ENCODE measurements around the gene ENOX1. TPM values are rescaled to one million over a fixed set of nuclear protein-coding genes. Genes with fewer than 3 reads are reported as not detected.

Gene ENOX1
- polyA plus RNA-seq, 2 of the 4 experiments (the other 2 are of a cell fraction), result 0.28 to 0.41 TPM

DNA sequence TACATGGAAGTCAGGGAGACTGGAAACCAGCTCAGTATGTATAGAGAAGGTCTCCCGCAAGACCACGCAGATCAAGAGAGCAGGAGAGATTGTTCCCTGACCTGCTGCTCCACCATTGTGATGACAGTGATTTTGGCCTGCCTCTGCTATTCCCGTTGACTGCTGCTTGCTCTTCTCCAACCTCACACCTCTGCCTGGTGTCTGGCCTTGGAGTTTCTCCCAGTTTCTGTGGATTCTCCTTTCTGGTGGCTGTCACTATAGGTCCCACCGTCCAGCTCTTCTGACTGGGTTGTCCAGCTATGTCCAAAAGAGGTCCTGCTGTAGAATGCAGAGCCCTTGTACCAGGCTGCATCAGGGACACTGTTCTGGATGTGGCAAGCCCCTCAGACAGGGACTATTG is 591.7 kb downstream of the ENOX1 start:
- no peak for TF ChIP-seq RAD21 (conservative IDR thresholded peaks at IDR 0.05 in 1 of 2, IDR thresholded peaks at IDR 0.05 in 1 of 2)
- no peak for TF ChIP-seq MAZ (IDR thresholded peaks at IDR 0.05; ENCODE audit: borderline replicate concordance, low read depth, low read length)
- no peak for TF ChIP-seq USF2 (IDR thresholded peaks at IDR 0.05)
- ATAC-seq (no peak), DNase-seq (ENCODE audit: low read depth in 1 of 2, low spot score in 1 of 2) (no peak), FAIRE-seq (no peak)
- 69% methylated on average over 3 of the region's 4 CpGs for WGBS (ENCODE audit: missing lambda C conversion rate)
- Histone ChIP-seq H3K4me3 (no peak overlapping the region), H3K4me2 (no peak overlapping the region), H3K4me1 (no peaks in the 10 kb centered on the region), H3K27ac (no peak overlapping the region), H3K9me3 (no peaks in the 10 kb centered on the region)
- POLR2A ChIA-PET, result no interaction called here
- CTCF ChIA-PET, result no interaction called here

- H3K4me2 ChIP-seq, result no peak overlapping the region
- H3K4me3 ChIP-seq, result no peak overlapping the region
- DNase-seq (ENCODE audit: low read depth in 1 of 2, low spot score in 1 of 2) (no peak), FAIRE-seq (no peak), ATAC-seq (no peak)
- ChIA-PET POLR2A (no interaction called here), CTCF (no interaction called here)
- H3K27ac ChIP-seq, result no peak overlapping the region
- TF ChIP-seq, protein P1, sequence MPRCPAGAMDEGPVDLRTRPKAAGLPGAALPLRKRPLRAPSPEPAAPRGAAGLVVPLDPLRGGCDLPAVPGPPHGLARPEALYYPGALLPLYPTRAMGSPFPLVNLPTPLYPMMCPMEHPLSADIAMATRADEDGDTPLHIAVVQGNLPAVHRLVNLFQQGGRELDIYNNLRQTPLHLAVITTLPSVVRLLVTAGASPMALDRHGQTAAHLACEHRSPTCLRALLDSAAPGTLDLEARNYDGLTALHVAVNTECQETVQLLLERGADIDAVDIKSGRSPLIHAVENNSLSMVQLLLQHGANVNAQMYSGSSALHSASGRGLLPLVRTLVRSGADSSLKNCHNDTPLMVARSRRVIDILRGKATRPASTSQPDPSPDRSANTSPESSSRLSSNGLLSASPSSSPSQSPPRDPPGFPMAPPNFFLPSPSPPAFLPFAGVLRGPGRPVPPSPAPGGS (IDR thresholded peaks at IDR 0.05), result no peak
- TF ChIP-seq TP53 (CRISPR knock-in tag; IDR thresholded peaks at IDR 0.05) (no peak), HOXB5 (CRISPR knock-in tag; IDR thresholded peaks at IDR 0.05) (no peak)
- H3K9me3 ChIP-seq, result no peaks in the 10 kb centered on the region
- H3K4me1 ChIP-seq, result no peaks in the 10 kb centered on the region
- WGBS (ENCODE audit: missing lambda C conversion rate), result 80% methylated on average over 14 of the region's 14 CpGs
These were observed 592.9 kb downstream of the ENOX1 start for GRCh38 chr13:43193789-43194420.

GRCh38 chr13:43191546-43191945 is 595.2 kb downstream of the ENOX1 start:
- Histone ChIP-seq H3K27ac (no peak overlapping the region), H3K4me2 (no peak overlapping the region), H3K4me3 (no peak overlapping the region), H3K9me3 (no peaks in the 10 kb centered on the region), H3K4me1 (no peaks in the 10 kb centered on the region)
- whole genome bisulfite sequencing (ENCODE audit: missing lambda C conversion rate), result 80% methylated on average over 1 of the region's 1 CpG
- ATAC-seq (no peak), FAIRE-seq (no peak), DNase-seq (ENCODE audit: low read depth in 1 of 2, low spot score in 1 of 2) (no peak)
- CTCF ChIA-PET, result no interaction called here
- POLR2A ChIA-PET, result interaction anchor here (0.6 kb wide), 1 partner anchor 10 kb away, joined by 5 read pairs; no protein-coding TSS in a partner anchor
- TF ChIP-seq ZFP36 (IDR thresholded peaks at IDR 0.05; ENCODE audit: borderline replicate concordance, partially characterized antibody), result no peak
- TF ChIP-seq GATA3 (IDR thresholded peaks at IDR 0.05; ENCODE audit: borderline replicate concordance), result no peak
- no peak for TF ChIP-seq NPAS2 (CRISPR knock-in tag; IDR thresholded peaks at IDR 0.05; ENCODE audit: borderline replicate concordance)
- no peak for TF ChIP-seq CEBPB (IDR thresholded peaks at IDR 0.05)
- TF ChIP-seq FOSL2 (IDR thresholded peaks at IDR 0.05), result no peak
- TF ChIP-seq FOSL2 (CRISPR knock-in tag; IDR thresholded peaks at IDR 0.05), result no peak
- no peak for TF ChIP-seq FOXS1 (CRISPR knock-in tag; IDR thresholded peaks at IDR 0.05)
- no peak for TF ChIP-seq TFCP2L1 (CRISPR knock-in tag; IDR thresholded peaks at IDR 0.05)

GRCh38 chr13:43185226-43185625 is 601.5 kb downstream of the ENOX1 start:
- DNase-seq (ENCODE audit: low read depth in 1 of 2, low spot score in 1 of 2), result no peak
- Histone ChIP-seq H3K4me3 (no peak overlapping the region), H3K9me3 (no peaks in the 10 kb centered on the region), H3K4me2 (no peak overlapping the region), H3K27ac (no peak overlapping the region), H3K4me1 (no peaks in the 10 kb centered on the region)
- WGBS (ENCODE audit: missing lambda C conversion rate), result 28% methylated on average over 2 of the region's 2 CpGs
- FAIRE-seq, result no peak
- CTCF ChIA-PET, result no interaction called here
- POLR2A ChIA-PET, result no interaction called here
- no peak for ATAC-seq
- TF ChIP-seq, protein P2, sequence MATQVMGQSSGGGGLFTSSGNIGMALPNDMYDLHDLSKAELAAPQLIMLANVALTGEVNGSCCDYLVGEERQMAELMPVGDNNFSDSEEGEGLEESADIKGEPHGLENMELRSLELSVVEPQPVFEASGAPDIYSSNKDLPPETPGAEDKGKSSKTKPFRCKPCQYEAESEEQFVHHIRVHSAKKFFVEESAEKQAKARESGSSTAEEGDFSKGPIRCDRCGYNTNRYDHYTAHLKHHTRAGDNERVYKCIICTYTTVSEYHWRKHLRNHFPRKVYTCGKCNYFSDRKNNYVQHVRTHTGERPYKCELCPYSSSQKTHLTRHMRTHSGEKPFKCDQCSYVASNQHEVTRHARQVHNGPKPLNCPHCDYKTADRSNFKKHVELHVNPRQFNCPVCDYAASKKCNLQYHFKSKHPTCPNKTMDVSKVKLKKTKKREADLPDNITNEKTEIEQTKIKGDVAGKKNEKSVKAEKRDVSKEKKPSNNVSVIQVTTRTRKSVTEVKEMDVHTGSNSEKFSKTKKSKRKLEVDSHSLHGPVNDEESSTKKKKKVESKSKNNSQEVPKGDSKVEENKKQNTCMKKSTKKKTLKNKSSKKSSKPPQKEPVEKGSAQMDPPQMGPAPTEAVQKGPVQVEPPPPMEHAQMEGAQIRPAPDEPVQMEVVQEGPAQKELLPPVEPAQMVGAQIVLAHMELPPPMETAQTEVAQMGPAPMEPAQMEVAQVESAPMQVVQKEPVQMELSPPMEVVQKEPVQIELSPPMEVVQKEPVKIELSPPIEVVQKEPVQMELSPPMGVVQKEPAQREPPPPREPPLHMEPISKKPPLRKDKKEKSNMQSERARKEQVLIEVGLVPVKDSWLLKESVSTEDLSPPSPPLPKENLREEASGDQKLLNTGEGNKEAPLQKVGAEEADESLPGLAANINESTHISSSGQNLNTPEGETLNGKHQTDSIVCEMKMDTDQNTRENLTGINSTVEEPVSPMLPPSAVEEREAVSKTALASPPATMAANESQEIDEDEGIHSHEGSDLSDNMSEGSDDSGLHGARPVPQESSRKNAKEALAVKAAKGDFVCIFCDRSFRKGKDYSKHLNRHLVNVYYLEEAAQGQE (IDR thresholded peaks at IDR 0.05), result no peak
- TF ChIP-seq EHMT2 (IDR thresholded peaks at IDR 0.05; ENCODE audit: low read depth), result no peak
